Liver (tissue), 9 donors: ENCODE measurements around the gene LSAMP. TPM values are rescaled to one million over a fixed set of nuclear protein-coding genes. Genes with fewer than 3 reads are reported as not detected.

Experiments used
- DNase-seq: peaks from one replicate; pipeline ENCODE4 v3.0.0-alpha.2; 2017; ENCODE audit warnings: low spot score
- H3K27ac ChIP-seq, 2 donors: one replicate each; pipeline ENCODE4 v1.7.0; 2013; ENCODE audit warnings: inconsistent platforms in 2 of 2, low read length in 2 of 2, control low read depth in 1 of 2, low read depth in 1 of 2, mild to moderate bottlenecking in 1 of 2
- H3K27me3 ChIP-seq, 4 donors: one replicate each; pipeline versions ENCODE4 v1.6.1 to v1.7.0; 2013; ENCODE audit warnings: low read length in 3 of 4, inconsistent platforms in 1 of 4, mild to moderate bottlenecking in 1 of 4, moderate library complexity in 1 of 4; ENCODE audit not compliant: control insufficient read depth in 4 of 4, insufficient read depth in 4 of 4
- H3K36me3 ChIP-seq, 4 donors: one replicate each; pipeline versions ENCODE4 v1.6.1 to v1.7.0; 2013; ENCODE audit warnings: low read length in 3 of 4, mild to moderate bottlenecking in 3 of 4, low read depth in 1 of 4, moderate library complexity in 1 of 4; ENCODE audit not compliant: control insufficient read depth in 4 of 4, insufficient read depth in 3 of 4
- H3K4me1 ChIP-seq, 4 donors: one replicate each; pipeline versions ENCODE4 v1.6.1 to v1.7.0; 2013; ENCODE audit warnings: low read length in 3 of 4, mild to moderate bottlenecking in 3 of 4, moderate library complexity in 1 of 4; ENCODE audit not compliant: control insufficient read depth in 4 of 4, insufficient read depth in 4 of 4
- H3K4me3 ChIP-seq, 3 donors: one replicate each; pipeline versions ENCODE4 v1.6.1 to v1.7.0; 2013; ENCODE audit warnings: low read length in 3 of 3, control low read depth in 1 of 3, low read depth in 1 of 3, mild to moderate bottlenecking in 1 of 3
- H3K9ac ChIP-seq, 2 donors: one replicate each; pipeline ENCODE4 v1.7.0; 2013; ENCODE audit warnings: low read length in 2 of 2, mild to moderate bottlenecking in 2 of 2, moderate library complexity in 2 of 2, control low read depth in 1 of 2, low read depth in 1 of 2
- H3K9me3 ChIP-seq, 4 donors: one replicate each; pipeline versions ENCODE4 v1.6.1 to v1.7.0; 2013; ENCODE audit warnings: low read length in 3 of 4; ENCODE audit not compliant: control insufficient read depth in 4 of 4
- CTCF ChIP-seq: fragments of 150-350 bp; IDR thresholded peaks from 2 replicates; pipeline ENCODE4 v1.5.1; 2017; ENCODE audit warnings: improper control_type of control experiment, low read depth, low read length; ENCODE audit not compliant: missing input control
- EGR1 ChIP-seq, 2 donors: IDR thresholded peaks; 2 replicates each; pipeline ENCODE4 v1.6.1; 2016 to 2018; ENCODE audit warnings: antibody characterized with exemption in 2 of 2, low read depth in 2 of 2
- FOXA1 ChIP-seq: IDR thresholded peaks from 2 replicates; pipeline ENCODE4 v1.6.1; 2016; ENCODE audit warnings: antibody characterized with exemption
- FOXA2 ChIP-seq: IDR thresholded peaks from 2 replicates; pipeline ENCODE4 v1.6.1; 2016; ENCODE audit warnings: antibody characterized with exemption
- GABPA ChIP-seq, 2 donors: IDR thresholded peaks in 1 of 2; conservative IDR thresholded peaks in 1 of 2; 2 replicates each; pipeline ENCODE4 v1.6.1; 2016; ENCODE audit warnings: antibody characterized with exemption in 2 of 2, mild to moderate bottlenecking in 1 of 2, moderate library complexity in 1 of 2
- HNF4A ChIP-seq, 2 donors: conservative IDR thresholded peaks; 2 replicates each; pipeline ENCODE4 v1.6.1; 2016; ENCODE audit warnings: antibody characterized with exemption in 2 of 2, mild to moderate bottlenecking in 2 of 2
- JUND ChIP-seq, 2 donors: IDR thresholded peaks; 2 replicates each; pipeline ENCODE4 v1.6.1; 2016; ENCODE audit warnings: antibody characterized with exemption in 2 of 2
- NR2F2 ChIP-seq: IDR thresholded peaks from 2 replicates; pipeline ENCODE4 v1.6.1; 2016; ENCODE audit warnings: antibody characterized with exemption
- REST ChIP-seq: IDR thresholded peaks from 2 replicates; pipeline ENCODE4 v1.6.1; 2016; ENCODE audit warnings: antibody characterized with exemption, mild to moderate bottlenecking
- TAF1 ChIP-seq: conservative IDR thresholded peaks from 2 replicates; pipeline ENCODE4 v1.6.1; 2016; ENCODE audit warnings: antibody characterized with exemption, mild to moderate bottlenecking
- ZBTB33 ChIP-seq: IDR thresholded peaks from 2 replicates; pipeline ENCODE4 v1.6.1; 2016; ENCODE audit warnings: antibody characterized with exemption
- WGBS: extraction: QIAGEN DNeasy Blood & Tissue Kit; methylation state at CpG from one replicate; pipeline ENCODE4 v1.1.7; 2013; 5-methylcytosine and 5-hydroxymethylcytosine counted together
- polyA plus RNA-seq, 2 donors: library from polyadenylated mRNA; stranded (reverse) in 1 of 2; unstranded in 1 of 2; fragments of 200-250 nt in 1 of 2; fragments of >200 nt in 1 of 2; fragmentation: Nextera tagmentation in 1 of 2; extraction: Ambion mirVana in 1 of 2; gene quantifications; one replicate each; pipeline versions ENCODE4 v1.2.1 to v1.2.3, GENCODE V29; 2013 to 2015
- total RNA-seq, 2 donors: library from RNA; depleted of rRNA; stranded (reverse); fragments of >200 nt; gene quantifications; one replicate each; pipeline ENCODE4 v1.2.3, GENCODE V29; 2014
- TF ChIP-seq, protein P1 (sequence below): IDR thresholded peaks from 2 replicates; pipeline ENCODE4 v1.6.1; 2016; ENCODE audit warnings: antibody characterized with exemption
- TF ChIP-seq, protein P2 (sequence below): IDR thresholded peaks from 2 replicates; pipeline ENCODE4 v1.6.1; 2016; ENCODE audit warnings: antibody characterized with exemption
- donor health status: healthy.
- donor health status: healthy.
- donor health status: healthy.
- donor health status: healthy.
- donor health status: healthy.

LSAMP gene
- total and polyA plus RNA-seq, 4 donors, result 0.01 to 0.17 (median 0.06) TPM

- Histone ChIP-seq H3K4me1 (no peaks in the 10 kb centered on the region), H3K9me3 (no peaks in the 10 kb centered on the region), H3K9ac (no peak overlapping the region), H3K4me3 (no peak overlapping the region), H3K27ac (no peak overlapping the region), H3K36me3 (no peaks in the 10 kb centered on the region), H3K27me3 (no peaks in the 10 kb centered on the region)
- TF ChIP-seq FOXA1, result no peak
- WGBS, result 86% methylated on average over 2 of the region's 2 CpGs
- DNase-seq, result no peak
Observed at GRCh38 chr3:115808816-115809215, 636.5 kb downstream of the LSAMP start.

DNA sequence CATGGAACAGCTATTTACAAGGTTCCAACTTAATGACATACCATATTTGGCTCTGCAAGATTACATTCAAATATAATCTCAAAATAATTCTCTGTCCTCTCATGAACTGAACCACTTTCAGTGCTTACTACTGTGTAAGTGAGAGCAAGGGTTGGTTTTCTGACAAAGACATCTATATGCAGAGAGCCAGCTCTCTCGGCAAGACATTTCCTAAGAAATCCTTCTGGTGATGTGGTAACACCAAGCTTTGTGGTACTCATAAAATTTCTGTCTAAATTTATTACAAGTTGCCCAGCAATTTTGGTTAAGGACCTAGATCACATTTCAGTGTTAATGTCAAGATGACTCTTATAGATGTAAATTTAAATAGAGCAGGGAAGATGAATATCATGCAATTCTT, 637.0 kb downstream of the LSAMP start:
- Histone ChIP-seq H3K36me3 (no peaks in the 10 kb centered on the region), H3K4me3 (no peak overlapping the region), H3K9ac (no peak overlapping the region), H3K9me3 (no peaks in the 10 kb centered on the region), H3K27me3 (peaks cover 0 to under 1% (median 0%) of the 10 kb centered on the region in 4 donors), H3K27ac (no peak overlapping the region), H3K4me1 (no peaks in the 10 kb centered on the region)
- TF ChIP-seq EGR1 (IDR thresholded peaks at IDR 0.05; ENCODE audit: low read depth in 2 of 2) (no peak), CTCF (no peak), FOXA1 (no peak), HNF4A (conservative IDR thresholded peaks at IDR 0.05) (no peak), NR2F2 (no peak), JUND (IDR thresholded peaks at IDR 0.05) (no peak), TAF1 (no peak), ZBTB33 (no peak), FOXA2 (no peak), REST (no peak), GABPA (IDR thresholded peaks at IDR 0.05 in 1 of 2, conservative IDR thresholded peaks at IDR 0.05 in 1 of 2) (no peak)
- TF ChIP-seq, protein P1, sequence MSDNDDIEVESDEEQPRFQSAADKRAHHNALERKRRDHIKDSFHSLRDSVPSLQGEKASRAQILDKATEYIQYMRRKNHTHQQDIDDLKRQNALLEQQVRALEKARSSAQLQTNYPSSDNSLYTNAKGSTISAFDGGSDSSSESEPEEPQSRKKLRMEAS, result no peak
- TF ChIP-seq, protein P2, sequence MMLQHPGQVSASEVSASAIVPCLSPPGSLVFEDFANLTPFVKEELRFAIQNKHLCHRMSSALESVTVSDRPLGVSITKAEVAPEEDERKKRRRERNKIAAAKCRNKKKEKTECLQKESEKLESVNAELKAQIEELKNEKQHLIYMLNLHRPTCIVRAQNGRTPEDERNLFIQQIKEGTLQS, result no peak
- no peak for DNase-seq
- WGBS, result 89% methylated on average over 1 of the region's 1 CpG
